ENCODE data around the gene SFXN3. TPM values are rescaled to one million over a fixed set of nuclear protein-coding genes. Genes with fewer than 3 reads are reported as not detected.

SFXN3 gene
- total RNA-seq, 4 donors from 2014 or later: 57.6 to 296 (median 74.3) TPM

DNA sequence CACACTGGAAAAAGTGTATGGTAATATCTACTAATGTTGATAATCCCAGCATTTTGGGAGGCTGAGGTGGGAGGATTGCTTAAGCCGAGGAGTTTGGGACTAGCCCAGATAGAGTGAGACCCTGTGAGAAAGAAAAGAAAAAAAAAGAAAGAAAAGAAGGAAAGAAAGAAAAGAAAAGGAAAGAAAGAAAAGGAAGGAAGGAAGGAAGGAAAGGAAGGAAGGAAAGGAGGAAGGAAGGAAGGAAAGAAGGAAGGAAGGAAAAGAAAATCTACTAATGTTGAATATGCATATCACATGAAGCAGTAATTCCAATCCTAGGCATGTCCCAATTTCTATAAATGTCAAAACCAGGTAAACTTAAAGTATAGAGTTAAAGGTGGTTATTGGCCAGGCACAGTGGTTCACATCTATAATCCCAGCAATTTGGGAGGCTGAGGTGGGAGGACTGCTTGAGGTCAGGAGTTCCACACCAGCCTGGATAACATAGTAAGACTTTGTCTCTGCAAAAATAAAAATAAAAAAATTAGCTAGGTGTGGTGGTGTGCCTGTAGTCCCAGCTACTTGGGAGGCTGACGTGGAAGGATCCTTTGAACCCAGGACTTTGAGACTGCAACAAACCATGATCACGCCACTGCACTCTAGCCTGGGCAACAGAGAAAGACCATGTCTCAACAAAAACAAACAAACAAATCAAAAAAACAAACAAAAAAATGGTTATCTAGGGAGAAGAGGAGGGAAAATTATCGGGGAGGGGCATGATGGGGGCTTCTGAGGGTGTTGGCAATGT, 25.5 kb downstream of the SFXN3 start:
- H3K27ac ChIP-seq: no peak overlapping the region
- peaks cover 15% of the 10 kb centered on the region for H3K4me1 ChIP-seq
- no peak overlapping the region for H3K4me3 ChIP-seq
- H3K9me3 ChIP-seq: no peaks in the 10 kb centered on the region
- TF ChIP-seq POLR2AphosphoS5 (IDR thresholded peaks at IDR 0.05) (no peak), POLR2A (IDR thresholded peaks at IDR 0.05) (no peak), EP300 (IDR thresholded peaks at IDR 0.05) (no peak)
- TF ChIP-seq, protein P1, sequence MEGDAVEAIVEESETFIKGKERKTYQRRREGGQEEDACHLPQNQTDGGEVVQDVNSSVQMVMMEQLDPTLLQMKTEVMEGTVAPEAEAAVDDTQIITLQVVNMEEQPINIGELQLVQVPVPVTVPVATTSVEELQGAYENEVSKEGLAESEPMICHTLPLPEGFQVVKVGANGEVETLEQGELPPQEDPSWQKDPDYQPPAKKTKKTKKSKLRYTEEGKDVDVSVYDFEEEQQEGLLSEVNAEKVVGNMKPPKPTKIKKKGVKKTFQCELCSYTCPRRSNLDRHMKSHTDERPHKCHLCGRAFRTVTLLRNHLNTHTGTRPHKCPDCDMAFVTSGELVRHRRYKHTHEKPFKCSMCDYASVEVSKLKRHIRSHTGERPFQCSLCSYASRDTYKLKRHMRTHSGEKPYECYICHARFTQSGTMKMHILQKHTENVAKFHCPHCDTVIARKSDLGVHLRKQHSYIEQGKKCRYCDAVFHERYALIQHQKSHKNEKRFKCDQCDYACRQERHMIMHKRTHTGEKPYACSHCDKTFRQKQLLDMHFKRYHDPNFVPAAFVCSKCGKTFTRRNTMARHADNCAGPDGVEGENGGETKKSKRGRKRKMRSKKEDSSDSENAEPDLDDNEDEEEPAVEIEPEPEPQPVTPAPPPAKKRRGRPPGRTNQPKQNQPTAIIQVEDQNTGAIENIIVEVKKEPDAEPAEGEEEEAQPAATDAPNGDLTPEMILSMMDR (IDR thresholded peaks at IDR 0.05): no peak
- H3K36me3 ChIP-seq: no peaks in the 10 kb centered on the region
- no peak for DNase-seq (ENCODE audit: low spot score in 2 of 2)
- WGBS: 96% methylated on average over 4 of the region's 4 CpGs
- no peaks in the 10 kb centered on the region for H3K27me3 ChIP-seq

DNA sequence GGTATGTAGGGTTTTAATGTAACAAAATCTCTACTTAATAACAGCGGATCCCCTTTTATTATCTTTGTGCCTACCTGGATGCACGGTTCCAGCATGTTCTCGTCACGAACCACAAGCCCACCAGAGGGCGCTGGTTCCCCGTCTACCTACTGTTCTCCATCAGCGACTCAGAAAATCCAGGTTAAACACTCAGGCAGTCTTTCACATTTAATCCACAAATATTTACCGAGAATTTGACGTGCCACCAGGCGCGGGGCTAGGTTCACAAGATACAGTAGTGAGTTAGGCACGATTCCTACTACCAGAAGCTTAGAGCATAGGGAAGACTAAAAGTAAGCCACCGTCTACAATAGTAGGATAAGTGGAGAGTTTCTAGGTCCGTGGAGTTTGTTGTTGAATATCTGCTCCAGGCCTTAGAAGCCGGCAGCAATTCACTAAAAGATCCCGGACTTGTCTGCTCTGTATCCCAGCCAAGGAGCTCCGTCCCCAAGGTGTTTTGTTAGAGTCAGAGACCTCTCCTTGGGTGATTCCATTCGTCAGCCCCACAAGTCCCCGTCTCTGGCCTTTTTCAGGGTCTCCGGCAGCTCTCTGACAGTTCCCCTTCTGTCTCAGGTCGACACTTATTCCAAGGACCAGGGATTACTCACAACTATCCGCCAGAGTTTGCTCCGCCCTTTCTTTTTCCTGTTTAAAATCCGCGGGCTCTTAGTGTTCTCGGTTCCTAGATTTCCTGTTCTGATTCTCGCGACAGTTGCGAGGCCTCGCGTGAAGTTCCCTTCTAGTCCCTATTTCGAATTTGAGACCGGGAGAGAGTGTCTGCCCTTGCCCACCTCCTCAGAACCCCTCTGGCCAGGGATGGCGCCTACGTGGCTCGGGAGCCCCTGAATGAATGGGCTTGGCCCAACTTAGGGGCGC, 29.3 kb downstream of the SFXN3 start:
- no peaks in the 10 kb centered on the region for H3K9me3 ChIP-seq
- under 1% methylated on average over 35 of the region's 37 CpGs for WGBS
- H3K36me3 ChIP-seq: no peaks in the 10 kb centered on the region
- H3K4me3 ChIP-seq: peak overlapping the region; percentile 66
- peak; percentile 95 to 96 for DNase-seq (ENCODE audit: low spot score in 2 of 2)
- TF ChIP-seq POLR2AphosphoS5 (IDR thresholded peaks at IDR 0.05): peak in 1 of 3 donors; percentile 51
- TF ChIP-seq, protein P1 (IDR thresholded peaks at IDR 0.05): peak; percentile 77 to 85
- TF ChIP-seq EP300 (IDR thresholded peaks at IDR 0.05): no peak
- no peak for TF ChIP-seq POLR2A (IDR thresholded peaks at IDR 0.05)
- H3K4me1 ChIP-seq: peaks cover 41% of the 10 kb centered on the region
- H3K27ac ChIP-seq: peak overlapping the region; percentile 89
- H3K27me3 ChIP-seq: peaks cover 15% of the 10 kb centered on the region

DNA sequence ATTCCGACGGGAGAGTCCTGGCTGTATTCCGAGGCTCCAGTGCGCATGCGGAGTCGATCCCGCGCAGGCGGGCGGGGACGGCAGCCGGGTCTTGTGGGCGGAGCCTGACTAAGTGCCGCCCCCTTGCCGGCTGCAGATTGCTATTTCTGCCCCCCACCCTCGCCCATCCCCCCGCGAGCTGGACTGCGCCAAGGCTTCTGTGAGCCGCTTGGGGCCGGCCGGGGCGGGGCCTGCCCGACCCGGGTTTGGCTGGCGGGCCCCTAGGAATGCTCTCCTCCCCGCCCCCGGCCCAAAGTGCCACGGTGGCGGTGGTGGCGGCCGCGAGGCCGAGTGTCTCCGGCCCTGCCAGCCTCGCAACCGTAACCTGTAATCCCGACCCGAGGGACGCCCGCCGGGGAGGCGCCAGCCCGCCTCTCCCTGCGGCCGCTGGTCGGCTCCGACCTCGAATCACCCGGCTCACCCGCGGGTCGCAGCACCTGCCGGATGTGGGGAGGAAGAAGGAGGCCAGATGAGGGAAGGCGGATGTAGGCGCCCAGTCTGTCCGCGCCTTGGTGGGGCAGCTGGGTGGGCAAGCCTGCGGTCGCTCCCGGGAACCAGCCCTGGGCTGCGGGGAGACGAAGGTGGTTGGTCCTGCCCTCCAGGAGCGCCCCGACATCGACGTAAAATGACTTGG, 30.1 kb downstream of the SFXN3 start:
- peak; percentile 76 to 95 for DNase-seq (ENCODE audit: low spot score in 2 of 2)
- Histone ChIP-seq H3K36me3 (no peaks in the 10 kb centered on the region), H3K4me3 (peak overlapping the region; percentile 66), H3K27me3 (peaks cover 15% of the 10 kb centered on the region), H3K4me1 (peaks cover 49% of the 10 kb centered on the region), H3K27ac (peak overlapping the region; percentile 89), H3K9me3 (no peaks in the 10 kb centered on the region)
- no peak for TF ChIP-seq POLR2A (IDR thresholded peaks at IDR 0.05)
- 3% methylated on average over 32 of the region's 67 CpGs for WGBS

DNA sequence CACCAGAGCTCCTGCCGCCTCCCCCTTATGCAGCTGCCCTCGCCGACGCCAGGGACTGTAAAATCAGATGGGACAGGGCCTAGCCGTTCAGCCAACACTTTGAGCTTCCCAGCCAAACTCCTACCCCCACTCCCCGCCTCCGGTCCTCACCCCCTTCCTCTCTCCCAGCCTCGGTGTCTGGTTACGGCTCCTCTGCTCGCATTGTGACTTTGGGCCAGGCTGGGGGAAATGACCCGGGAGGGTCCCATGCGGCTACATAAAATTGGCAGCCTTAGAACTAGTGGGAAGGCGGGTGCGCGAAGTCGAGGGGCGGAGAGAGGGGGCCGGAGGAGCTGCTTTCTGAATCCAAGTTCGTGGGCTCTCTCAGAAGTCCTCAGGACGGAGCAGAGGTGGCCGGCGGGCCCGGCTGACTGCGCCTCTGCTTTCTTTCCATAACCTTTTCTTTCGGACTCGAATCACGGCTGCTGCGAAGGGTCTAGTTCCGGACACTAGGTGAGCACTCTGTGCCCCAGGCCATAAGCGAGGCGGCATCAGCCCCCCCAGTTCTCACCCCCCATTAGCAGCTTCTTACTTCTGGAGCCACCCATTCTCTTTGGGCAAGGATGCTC, 30.7 kb downstream of the SFXN3 start, which contains the start of gene KAZALD1:
Gene KAZALD1, plus strand, starts transcription at position 366 of the 608 bp plus-strand sequence. CDS start 604 bp downstream, outside the sequence.
- H3K27me3 ChIP-seq: peaks cover 15% of the 10 kb centered on the region
- no peak for DNase-seq (ENCODE audit: low spot score in 2 of 2)
- H3K36me3 ChIP-seq: no peaks in the 10 kb centered on the region
- TF ChIP-seq, protein P1 (IDR thresholded peaks at IDR 0.05): no peak
- TF ChIP-seq EP300 (IDR thresholded peaks at IDR 0.05) (no peak), POLR2A (IDR thresholded peaks at IDR 0.05) (no peak), POLR2AphosphoS5 (IDR thresholded peaks at IDR 0.05) (no peak)
- H3K4me3 ChIP-seq: peak within 1 kb of the TSS; percentile 66
- H3K9me3 ChIP-seq: no peaks in the 10 kb centered on the region
- peaks cover 56% of the 10 kb centered on the region for H3K4me1 ChIP-seq
- peak within 1 kb of the TSS; percentile 89 for H3K27ac ChIP-seq
- WGBS: 40% methylated on average over 29 of the region's 31 CpGs
